ELF-1 (cell line): Measurements from ENCODE around the gene MATN1.

Experiments used
- DNase-seq: peaks from one replicate; pipeline ENCODE4 v3.0.0-alpha.2; 2016; ENCODE audit warnings: low read depth, low spot score

The MATN1 gene

GRCh38 chr1:30684259-30684658 is 39.1 kb downstream of the MATN1 start:
- no peak for DNase-seq

- no peak for DNase-seq
Measured at GRCh38 chr1:30683699-30684098, 39.7 kb downstream of the MATN1 start.

- DNase-seq: no peak
Measured at GRCh38 chr1:30682396-30683275, 40.7 kb downstream of the MATN1 start.

- DNase-seq: no peak
Measured at GRCh38 chr1:30681782-30682181, 41.6 kb downstream of the MATN1 start.

- DNase-seq: no peak
Measured at GRCh38 chr1:30680879-30681278, 42.5 kb downstream of the MATN1 start.

- no peak for DNase-seq
Measured at GRCh38 chr1:30680429-30680828, 43.0 kb downstream of the MATN1 start.

GRCh38 chr1:30679976-30680305 is 43.4 kb downstream of the MATN1 start:
- DNase-seq: no peak

DNA sequence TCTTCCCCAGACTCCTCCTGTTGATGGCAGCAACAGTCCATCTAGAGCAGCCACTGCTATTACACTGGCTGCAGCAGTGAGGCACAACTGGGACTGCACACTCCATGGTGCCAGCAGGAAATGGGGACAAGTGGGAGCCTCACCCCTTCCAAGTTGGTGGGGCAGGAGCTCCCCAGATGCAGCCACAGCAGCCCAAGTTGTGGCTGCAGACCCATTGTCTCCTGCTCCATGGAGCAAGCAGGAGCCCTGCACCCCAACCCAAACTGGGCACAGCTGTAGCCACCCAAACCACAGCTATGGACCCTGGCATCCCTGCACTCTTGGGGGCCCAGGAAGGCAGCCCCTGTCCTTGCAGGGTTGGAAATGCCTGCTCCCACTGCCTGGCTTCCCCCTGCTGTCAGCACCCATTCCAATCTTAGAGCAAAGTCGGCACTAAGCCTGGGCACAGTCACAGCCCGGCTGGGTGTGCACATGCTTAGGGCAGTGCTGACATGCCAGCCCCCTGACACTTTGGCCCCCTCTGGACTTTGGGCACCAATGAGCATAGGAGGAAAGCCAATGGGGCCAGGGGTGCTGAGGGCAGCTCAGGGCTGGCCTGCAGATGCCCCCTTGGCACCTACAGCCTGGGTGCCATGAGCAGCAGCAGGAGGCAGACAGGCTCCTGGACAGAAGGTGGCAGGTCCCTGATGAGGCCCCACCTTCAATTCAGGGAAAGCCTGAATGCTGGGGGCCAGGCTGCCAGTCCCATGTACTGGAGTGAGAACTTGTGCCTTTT is 44.0 kb downstream of the MATN1 start:
- no peak for DNase-seq

DNA sequence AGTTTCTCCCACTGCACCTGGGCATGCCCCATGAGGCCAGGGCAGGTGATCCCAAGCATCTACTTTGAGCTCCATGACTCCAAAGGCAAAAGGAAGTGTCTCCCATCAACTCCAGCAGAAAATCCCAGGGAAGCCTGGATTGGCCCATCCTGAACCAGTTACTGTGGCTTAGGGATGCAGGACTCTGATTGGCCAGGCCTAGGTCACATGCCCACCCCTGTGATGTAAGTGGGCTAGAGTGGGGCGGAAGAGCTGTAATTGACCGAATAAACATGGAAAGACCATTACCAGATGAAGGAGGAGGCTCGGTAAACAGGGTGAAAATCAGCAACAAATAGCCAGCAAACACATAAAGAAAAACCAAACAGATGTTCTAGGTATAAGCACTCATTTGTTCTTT is 45.2 kb downstream of the MATN1 start:
- DNase-seq: no peak

DNA sequence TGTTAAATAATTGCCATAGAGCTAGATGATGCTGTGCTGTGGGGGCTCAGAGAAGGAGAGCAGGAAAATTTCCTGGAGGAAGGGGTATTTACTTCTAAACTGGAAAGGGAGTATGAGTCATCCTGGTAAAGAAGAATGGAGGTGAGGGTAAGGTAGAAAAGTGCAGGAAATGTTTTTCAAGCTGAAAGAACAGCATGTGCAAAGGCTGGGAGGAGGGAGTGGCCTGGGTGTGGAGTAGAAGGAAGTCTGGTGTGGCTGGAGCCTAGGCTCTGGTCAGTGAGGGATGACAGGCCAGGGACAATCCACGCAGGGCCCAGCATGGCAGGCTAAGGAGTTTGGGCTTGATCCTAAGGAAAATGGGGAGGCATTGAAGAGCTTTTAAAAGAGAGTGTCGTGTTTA is 45.9 kb downstream of the MATN1 start:
- no peak for DNase-seq

GRCh38 chr1:30675761-30676160 is 47.6 kb downstream of the MATN1 start:
- DNase-seq: no peak

DNA sequence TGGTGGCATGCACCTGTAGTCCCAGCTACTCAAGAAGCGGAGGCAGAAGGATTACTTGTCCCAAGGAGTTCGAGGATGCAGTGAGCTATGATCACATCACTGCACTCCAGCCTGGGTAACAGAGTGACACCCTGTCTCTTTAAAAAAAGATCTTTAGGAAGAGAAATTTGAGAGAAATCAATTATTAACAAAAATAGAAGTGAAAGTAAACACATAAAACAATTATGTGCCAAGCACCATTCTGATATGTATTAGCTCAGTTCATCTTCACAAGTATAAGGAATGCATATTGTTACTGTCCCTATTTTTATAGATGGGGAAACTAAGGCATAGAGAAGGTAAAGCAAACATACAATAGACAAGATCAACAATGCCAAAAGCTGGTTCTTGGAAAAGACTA is 48.1 kb downstream of the MATN1 start:
- DNase-seq: no peak

DNA sequence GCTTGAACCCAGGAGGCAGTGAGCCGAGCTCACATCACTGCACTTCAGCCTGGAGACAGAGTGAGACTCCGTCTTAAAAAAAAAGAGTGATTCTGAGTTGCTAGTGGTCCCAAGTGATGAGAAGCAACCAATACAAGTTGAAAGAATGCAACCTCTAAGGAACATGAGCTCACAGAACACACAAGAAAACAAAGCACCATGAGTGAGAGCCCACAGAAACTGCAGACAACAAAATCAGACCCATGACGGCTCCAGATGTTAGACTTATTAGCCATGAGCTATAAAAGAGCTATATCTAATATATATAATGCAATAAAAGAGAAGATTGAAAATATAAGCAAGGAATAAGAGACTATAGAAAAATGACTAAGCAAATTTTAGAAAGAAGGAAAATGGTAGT is 50.0 kb downstream of the MATN1 start:
- no peak for DNase-seq

- DNase-seq: no peak
Measured at GRCh38 chr1:30672661-30673060, 50.7 kb downstream of the MATN1 start.

DNA sequence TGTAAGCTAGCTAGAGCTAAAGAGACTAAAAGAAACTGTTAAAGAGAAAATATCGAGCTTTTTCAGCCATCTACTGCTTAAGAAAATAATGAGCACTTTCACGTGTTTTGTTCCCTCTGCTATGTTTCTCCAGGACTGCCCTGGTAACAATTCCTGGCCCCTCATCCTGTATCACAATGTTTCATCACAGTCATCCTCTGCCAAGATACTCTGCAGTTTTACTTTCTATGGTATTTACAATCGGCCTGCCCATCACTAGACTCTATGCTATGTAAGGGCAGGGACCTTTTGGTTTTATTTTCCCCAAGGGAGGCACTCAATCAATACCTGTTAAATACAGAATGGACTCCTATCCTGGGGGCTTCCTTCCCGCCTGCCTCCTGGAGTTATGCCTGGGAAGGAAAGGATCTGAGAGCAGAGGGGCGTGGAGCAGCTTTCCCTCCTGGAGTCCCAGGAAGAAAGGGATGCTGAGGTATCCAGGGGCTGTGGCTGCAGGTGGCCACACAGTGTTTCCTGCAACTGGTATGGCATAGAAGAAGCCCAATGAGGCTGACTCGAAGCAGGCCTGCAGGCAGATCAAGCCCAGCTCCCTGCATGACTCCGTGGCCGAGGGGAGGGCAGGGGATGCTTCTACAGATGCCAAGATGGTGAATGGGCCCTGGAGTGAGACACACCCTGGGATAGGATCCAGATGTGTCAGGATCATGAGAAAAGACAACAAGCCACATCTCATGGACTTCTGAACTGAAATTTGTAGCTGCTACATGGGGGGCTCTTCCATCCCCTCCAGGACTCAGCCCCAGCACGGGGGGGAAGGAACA is 52.9 kb downstream of the MATN1 start:
- peak; percentile 42 for DNase-seq

DNA sequence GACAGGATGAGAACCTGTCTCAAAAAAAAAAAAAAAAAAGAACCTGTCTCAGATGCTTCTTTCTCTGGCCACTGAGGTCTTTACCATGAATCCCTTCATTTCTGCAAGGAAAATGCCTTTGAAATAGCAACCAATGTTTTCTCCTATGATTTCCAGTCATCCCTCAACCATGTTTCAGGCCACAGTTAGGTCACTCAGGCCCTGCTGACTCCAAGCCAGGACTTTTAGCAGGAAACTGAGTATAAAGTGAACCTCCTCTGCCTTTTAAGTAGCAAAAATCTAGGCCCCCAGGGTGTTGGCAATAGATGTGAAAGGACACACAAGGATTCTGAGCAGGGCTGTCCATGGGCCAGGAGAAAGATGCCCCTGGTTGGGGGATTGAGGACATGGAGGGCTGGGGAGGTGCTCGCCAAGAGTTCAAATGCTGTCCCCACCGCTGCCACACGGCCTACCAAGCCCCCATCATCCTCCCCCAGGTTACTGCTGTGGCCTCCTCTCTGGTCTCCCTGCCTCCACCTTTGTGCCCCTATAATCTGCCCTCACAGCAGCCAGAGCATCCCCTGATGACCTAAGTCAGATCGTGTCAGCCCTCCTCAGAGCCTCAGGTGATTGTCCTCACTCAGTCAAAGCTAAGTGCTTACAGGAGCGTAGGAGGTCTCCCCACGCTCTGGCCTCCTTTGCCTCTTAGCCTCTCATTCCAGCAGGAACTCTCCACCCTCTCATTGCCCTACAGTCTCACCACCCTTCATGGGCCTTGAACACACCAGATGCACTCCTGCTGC is 54.6 kb downstream of the MATN1 start:
- DNase-seq: no peak

DNA sequence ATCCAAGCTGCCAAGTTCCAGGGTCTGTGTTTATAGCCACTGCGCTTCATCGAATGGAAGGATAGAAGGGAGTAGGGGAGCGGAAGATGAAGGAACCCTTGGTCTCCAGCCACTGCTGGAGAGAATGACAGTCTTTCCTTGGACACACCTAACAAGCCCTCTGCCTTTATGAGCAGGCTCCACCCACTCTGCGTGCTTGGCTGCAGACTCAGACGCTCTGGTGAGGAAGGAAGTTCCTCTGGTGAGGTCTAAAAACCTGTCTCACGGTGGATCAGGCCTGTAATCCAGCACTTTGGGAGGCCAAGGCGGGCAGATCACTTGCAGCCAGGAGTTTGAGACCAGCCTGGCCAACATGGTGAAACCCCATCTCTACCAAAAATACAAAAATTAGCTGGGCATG is 55.4 kb downstream of the MATN1 start:
- no peak for DNase-seq

DNA sequence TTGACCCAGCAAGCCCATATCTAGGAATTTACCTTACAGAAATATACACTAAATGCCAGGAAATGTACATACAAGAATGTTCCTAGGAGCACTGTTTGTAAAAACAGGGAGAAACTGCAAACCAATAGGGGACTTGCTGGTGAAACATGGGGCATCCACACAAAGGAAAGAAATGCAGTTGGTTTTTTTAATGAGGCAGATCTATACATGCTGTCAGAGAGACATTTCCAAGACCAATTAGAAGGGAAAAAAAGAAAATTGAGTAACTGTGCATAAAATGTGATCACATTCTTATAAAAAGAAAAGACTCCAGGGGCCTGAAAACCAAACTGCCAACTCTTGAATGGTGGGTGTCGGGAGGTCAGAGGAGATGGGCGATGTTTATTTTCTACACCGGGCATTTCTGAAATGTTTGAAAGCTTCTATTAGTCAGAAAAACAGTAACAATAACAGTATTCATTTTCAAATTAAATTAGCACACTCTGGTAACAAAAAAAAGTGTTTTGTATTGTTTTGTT is 56.6 kb downstream of the MATN1 start:
- no peak for DNase-seq

DNA sequence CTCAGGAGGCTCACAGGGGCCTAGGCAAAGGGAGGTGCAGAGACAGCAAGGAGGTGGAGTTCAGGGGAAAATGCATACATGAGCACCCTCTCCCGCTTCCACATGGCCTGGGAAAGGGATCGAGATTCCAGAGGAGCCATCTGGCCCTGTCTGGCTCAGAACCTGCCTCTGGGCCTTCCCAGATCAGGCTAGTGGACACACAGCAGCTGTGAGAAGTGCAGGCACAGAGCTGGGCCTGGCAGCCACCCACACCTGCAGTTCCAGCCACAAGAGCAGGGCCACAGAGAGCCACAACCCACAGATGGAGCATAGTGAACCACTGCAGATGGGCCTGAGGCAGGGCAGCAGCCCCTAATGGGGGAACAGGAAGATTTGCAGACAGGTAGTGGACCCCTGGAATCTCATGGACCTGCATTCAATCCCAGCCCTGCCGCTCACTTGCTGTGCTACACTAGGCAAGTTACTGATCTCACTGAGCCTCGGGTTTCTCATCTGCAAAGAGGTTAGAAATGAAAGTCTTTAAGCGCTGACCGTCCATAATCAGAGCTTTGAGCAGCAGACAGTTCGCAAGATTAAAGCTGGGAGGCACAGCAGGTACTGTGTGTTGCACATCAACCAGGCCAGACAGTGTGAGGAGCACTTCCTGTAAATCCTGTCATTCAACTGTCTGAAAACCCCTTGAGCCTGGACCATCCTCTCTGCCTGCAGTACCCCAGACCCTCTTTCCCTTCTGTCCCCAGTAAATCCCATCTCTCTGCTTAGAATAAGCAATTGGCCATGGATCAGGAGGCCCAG is 58.0 kb downstream of the MATN1 start:
- no peak for DNase-seq

- no peak for DNase-seq
Measured at GRCh38 chr1:30664103-30664755, 59.2 kb downstream of the MATN1 start.
